Ecto neural progenitor cell (in vitro differentiated cells): Measurements from ENCODE around the gene PRKN.

Source experiments
- DNase-seq: peaks from one replicate; pipeline ENCODE4 v3.0.0-alpha.2; 2018; ENCODE audit warnings: low spot score

The PRKN gene

GRCh38 chr6:162058281-162058875 lies 669.2 kb downstream of the PRKN start:
- DNase-seq: no peak

- peak; percentile 54 for DNase-seq
These were observed 670.8 kb downstream of the PRKN start for GRCh38 chr6:162056745-162057144.

GRCh38 chr6:162056061-162056460 lies 671.5 kb downstream of the PRKN start:
- DNase-seq: no peak

DNA sequence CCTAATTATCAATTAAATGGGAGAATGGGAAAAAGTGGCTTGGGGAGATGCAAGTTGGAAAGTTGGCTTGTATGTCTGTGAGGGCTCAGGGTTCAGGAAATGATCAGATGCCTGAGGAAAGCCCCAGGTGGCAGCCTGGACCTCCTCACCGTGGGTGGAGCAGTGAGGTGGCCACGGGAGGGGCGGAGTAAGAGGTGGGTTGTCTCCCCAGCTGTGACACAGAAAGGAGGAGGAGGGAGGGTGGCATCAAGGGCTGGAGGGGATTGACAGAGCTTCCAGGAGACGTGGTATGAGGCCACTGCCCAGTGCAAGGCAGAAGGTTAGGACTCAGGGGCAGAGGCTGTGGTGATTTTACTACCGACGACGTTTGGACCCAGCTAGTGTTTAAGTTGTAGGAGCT lies 672.2 kb downstream of the PRKN start:
- DNase-seq: no peak

DNA sequence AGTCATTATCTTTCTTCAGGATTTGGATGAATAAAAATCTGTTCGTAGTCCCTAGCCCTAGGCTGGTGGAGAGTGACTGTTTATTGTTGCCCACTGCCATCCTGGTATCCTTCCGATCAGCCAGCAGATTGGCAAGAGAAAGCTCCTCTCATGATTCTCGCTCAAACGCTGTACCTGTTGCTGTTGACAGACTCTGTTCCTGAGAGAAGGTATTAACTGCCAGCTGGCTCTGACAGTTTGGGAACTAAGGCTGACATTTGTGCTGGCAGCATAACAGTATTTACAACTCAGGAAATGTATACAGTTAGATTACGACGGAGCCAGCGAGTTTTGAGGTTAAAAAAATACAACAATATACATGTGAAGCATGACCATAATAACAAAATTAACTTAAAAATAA lies 674.5 kb downstream of the PRKN start:
- no peak for DNase-seq

- no peak for DNase-seq
These were observed 677.0 kb downstream of the PRKN start for GRCh38 chr6:162050579-162050978.

GRCh38 chr6:162046324-162046723 lies 681.2 kb downstream of the PRKN start:
- no peak for DNase-seq

DNA sequence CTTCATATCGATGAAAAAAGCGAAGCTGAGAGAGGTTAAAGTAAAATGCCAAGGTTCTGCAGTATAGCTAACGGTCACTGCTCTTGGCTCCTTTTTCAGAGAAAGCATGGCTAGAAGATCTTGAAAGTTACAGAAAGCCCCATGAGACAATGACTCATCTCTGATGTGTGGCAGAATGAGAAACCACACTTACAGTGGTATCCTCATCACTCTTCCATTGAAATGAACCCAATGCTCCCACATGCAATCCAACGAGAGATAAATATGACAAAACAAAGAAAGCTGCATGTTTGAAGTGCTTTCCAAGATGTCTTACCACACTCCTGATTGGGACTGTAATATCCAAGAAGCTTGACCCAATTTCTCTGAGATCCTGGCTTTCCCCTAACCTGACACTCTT lies 694.9 kb downstream of the PRKN start:
- no peak for DNase-seq

- no peak for DNase-seq
These were observed 697.5 kb downstream of the PRKN start for GRCh38 chr6:162029873-162030576.

DNA sequence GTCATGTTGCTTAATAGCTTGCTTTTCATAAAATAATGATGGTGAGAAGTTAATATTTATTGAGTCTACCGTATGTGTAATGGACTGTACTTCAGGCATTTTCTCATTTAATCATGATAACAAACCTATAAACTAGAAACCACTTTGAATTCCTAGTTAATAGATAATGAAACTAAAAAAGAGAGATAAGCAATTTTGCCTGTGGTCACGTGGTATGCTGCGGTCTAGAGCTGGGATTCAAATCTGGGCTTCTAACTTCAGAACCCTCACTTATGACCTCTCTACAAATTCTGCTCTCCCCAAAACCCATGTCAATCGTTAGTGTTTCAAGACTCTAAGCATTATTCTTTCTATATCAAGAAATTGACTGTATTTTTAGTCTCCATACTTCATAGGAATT lies 700.7 kb downstream of the PRKN start:
- no peak for DNase-seq

- DNase-seq: no peak
These were observed 701.5 kb downstream of the PRKN start for GRCh38 chr6:162026031-162026430.

- DNase-seq: no peak
These were observed 708.2 kb downstream of the PRKN start for GRCh38 chr6:162019349-162019748.

DNA sequence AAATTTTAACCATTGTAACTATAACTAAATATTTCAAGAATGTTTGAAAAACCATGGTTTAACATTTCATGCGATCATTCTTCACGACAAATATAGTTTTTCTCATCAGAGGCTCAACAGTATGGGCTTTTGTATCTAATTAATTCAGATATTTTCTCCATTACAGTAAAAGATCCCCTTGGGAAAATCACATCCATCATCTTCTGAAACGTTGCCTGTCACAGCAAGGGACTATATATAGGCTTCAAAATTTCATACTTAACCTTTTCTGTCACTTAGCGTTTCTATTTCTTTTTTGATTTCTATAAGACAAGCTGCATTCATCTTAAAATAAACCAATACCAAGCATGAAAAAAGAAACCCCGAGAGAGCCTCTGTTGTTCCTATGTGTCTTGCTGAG lies 710.0 kb downstream of the PRKN start:
- no peak for DNase-seq

GRCh38 chr6:162014069-162014811 lies 713.3 kb downstream of the PRKN start:
- DNase-seq: no peak

- no peak for DNase-seq
These were observed 722.2 kb downstream of the PRKN start for GRCh38 chr6:162005372-162005771.

DNA sequence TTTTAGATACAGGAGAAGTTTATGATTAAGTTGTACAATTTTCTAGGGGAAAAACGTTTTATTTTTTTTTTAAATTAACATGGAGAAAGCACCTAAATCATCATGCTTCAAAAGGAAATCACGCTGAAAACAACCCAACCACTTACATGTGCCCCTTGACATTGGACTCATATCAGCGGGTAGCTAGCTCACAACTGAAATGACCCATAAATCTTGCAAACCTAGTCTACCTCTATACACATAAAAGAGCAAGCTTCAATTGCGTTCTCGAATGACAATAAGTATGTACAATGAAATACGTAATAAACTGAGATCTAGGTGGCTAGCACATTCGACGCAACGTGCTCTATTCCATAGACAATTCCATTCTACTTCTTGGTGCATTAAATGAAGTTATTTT lies 730.8 kb downstream of the PRKN start:
- DNase-seq: no peak

GRCh38 chr6:161985876-161986423 lies 741.6 kb downstream of the PRKN start:
- no peak for DNase-seq

DNA sequence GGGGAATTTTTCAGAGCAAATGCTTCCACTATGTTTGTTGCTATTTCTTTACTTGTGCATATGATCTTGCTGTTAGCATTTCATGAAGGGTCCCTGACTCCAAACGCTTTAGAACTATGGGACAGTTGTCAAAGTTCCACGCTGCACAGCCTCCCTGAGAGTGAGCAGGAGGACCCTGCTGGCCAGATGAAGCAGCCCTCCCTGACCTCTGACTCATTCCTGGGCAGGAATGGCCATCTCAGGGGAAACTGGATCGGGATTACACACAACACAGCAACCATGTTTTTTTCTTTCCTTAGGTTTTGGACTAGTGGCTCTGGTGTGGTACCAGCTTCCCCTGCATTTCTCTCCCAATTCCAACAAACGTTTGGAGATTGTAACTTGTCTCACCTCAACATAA lies 742.9 kb downstream of the PRKN start:
- no peak for DNase-seq

GRCh38 chr6:161976553-161976952 lies 751.0 kb downstream of the PRKN start:
- DNase-seq: no peak

DNA sequence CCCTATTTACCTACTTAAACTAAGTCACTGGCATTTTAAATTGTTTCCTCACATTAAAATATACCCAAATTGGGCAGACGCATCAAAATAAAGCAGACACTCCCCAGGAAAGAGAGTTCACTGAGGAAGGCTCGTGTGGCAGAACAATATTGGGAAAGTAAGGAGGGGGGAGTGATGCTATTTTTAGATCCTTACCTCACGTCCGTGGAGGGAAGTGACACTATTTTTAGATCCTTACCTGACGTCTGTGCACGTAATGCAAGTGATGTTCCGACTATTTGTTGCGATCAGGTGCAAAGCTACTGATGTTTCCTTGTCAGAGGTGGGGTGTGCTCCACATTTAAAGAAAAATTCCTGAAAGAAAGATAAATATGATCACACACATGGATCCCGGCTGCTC lies 754.5 kb downstream of the PRKN start:
- DNase-seq: no peak

GRCh38 chr6:161971043-161971442 lies 756.5 kb downstream of the PRKN start:
- DNase-seq: no peak

DNA sequence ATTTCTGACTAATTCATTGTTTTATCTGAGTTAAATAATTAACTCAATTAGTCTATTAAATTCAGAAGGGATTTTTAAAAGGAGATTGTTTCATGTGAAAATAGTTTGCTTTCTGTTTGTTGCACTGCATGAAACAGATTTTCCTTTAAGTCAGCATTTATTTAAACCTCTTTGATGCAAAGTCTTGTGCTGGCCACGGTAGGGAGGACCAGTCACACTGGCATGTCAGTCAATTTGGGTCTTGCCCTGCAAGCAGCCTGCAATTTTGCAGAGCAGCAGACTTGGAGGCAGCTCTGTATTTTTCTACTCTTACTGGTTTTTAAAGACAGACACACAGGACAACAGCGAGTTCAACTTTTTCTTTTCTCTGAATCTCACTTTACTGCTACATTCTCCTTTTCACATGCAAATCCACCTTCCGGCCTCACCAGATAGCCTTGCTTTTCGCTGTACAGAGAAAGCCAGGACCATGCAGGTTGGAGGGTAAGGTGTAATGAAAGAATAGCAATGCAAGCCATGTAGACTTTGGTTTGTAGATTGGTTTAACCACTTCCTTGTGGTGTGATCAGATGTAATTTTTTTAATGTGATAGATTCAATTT lies 763.8 kb downstream of the PRKN start:
- DNase-seq: no peak

GRCh38 chr6:161963181-161963580 lies 764.4 kb downstream of the PRKN start:
- no peak for DNase-seq
